H1 (cell line): ENCODE results near the gene POFUT2. TPM values are rescaled to one million over a fixed set of nuclear protein-coding genes. Genes with fewer than 3 reads are reported as not detected.
A peak's percentile ranks its signal among the peaks of the same experiment; 100 is the strongest.

Source experiments
- CTCF ChIA-PET: fragments of 300-600 bp; sonication (Branson Sonifier 250); formaldehyde crosslinking; loops from one replicate; lab custom pipeline; 2021; ENCODE audit not compliant: partially characterized antibody; lab: Charles Lee
- POLR2A ChIA-PET: fragments of 300-600 bp; sonication (Branson Sonifier 250); formaldehyde crosslinking; loops from one replicate; lab custom pipeline; 2021; ENCODE audit warnings: inconsistent platforms; ENCODE audit not compliant: partially characterized antibody; lab: Charles Lee
- DNase-seq, 2 experiments: peaks; one replicate each; pipeline versions ENCODE4 v3.0.0 to v3.0.0-alpha.2; 2010 to 2022; ENCODE audit warnings: low spot score in 2 of 2, low read depth in 1 of 2, mixed read lengths in 1 of 2
- FAIRE-seq: peaks from 2 replicates; lab custom pipeline; 2011; peaks lifted over from hg19 to GRCh38; lab: Jason Lieb, UNC
- H2AFZ ChIP-seq: 2 replicates; pipeline ENCODE4 v1.8.1; 2012; ENCODE audit warnings: low read length, inconsistent platforms
- H2AK5ac ChIP-seq: 2 replicates; pipeline ENCODE4 v1.6.1; 2013; ENCODE audit warnings: low read depth, low read length
- H2BK120ac ChIP-seq: replicated peaks from 2 replicates; pipeline ENCODE3; 2013; ENCODE audit warnings: low read depth, low read length, inconsistent platforms
- H2BK12ac ChIP-seq: 2 replicates; pipeline ENCODE4 v1.6.1; 2013; ENCODE audit warnings: low read depth, low read length
- H2BK15ac ChIP-seq: 2 replicates; pipeline ENCODE4 v1.6.1; 2013; ENCODE audit warnings: low read length
- H2BK20ac ChIP-seq: 2 replicates; pipeline ENCODE4 v1.6.1; 2013; ENCODE audit warnings: low read length
- H2BK5ac ChIP-seq: 2 replicates; pipeline ENCODE4 v1.6.1; 2013; ENCODE audit warnings: low read depth, low read length
- H3K14ac ChIP-seq: 2 replicates; pipeline ENCODE4 v1.6.1; 2013; ENCODE audit warnings: inconsistent platforms; ENCODE audit not compliant: insufficient read length
- H3K18ac ChIP-seq: 2 replicates; pipeline ENCODE4 v1.6.1; 2013; ENCODE audit warnings: low read length; ENCODE audit errors: extremely low read depth
- H3K23ac ChIP-seq: 2 replicates; pipeline ENCODE4 v1.6.1; 2013; ENCODE audit warnings: inconsistent platforms; ENCODE audit not compliant: insufficient read length
- H3K23me2 ChIP-seq: 2 replicates; pipeline ENCODE4 v1.6.1; 2013; ENCODE audit warnings: low read depth, low read length
- H3K27ac ChIP-seq: 2 replicates; pipeline ENCODE4 v1.6.1; 2011; ENCODE audit warnings: low read depth, low read length, inconsistent platforms
- H3K27me3 ChIP-seq, 4 experiments: replicated peaks in 1 of 4; 1 replicate in 1 of 4; 2 replicates in 3 of 4; pipeline versions ENCODE4 v1.6.1 to v1.8.1; 2011 to 2013; ENCODE audit warnings: low read length in 3 of 4, mild to moderate bottlenecking in 3 of 4, inconsistent platforms in 2 of 4, mixed read lengths in 2 of 4, moderate library complexity in 1 of 4; ENCODE audit not compliant: control insufficient read depth in 3 of 4, insufficient read depth in 3 of 4; ENCODE audit errors: extremely low read depth in 1 of 4
- H3K36me3 ChIP-seq, 4 experiments: 2 replicates each; pipeline versions ENCODE4 v1.6.1 to v1.8.1; 2011 to 2013; ENCODE audit warnings: mild to moderate bottlenecking in 4 of 4, low read length in 3 of 4, moderate library complexity in 2 of 4, control low read depth in 1 of 4, inconsistent platforms in 1 of 4; ENCODE audit not compliant: insufficient read depth in 4 of 4, control insufficient read depth in 2 of 4
- H3K4ac ChIP-seq: replicated peaks from 2 replicates; pipeline ENCODE3; 2013; ENCODE audit warnings: low read length, low read depth, mixed read lengths, inconsistent platforms; ENCODE audit not compliant: insufficient read length
- H3K4me1 ChIP-seq, 4 experiments: replicated peaks in 1 of 4; 1 replicate in 1 of 4; 2 replicates in 3 of 4; pipeline versions ENCODE4 v1.6.1 to v1.8.1; 2011 to 2013; ENCODE audit warnings: low read length in 3 of 4, inconsistent platforms in 2 of 4, mixed read lengths in 1 of 4; ENCODE audit not compliant: insufficient read depth in 4 of 4, control insufficient read depth in 3 of 4
- H3K4me2 ChIP-seq, 2 experiments: 2 replicates each; pipeline versions ENCODE4 v1.6.1 to v1.8.1; 2011 to 2013; ENCODE audit warnings: low read depth in 2 of 2, low read length in 2 of 2, control low read depth in 1 of 2, inconsistent platforms in 1 of 2, mild to moderate bottlenecking in 1 of 2; ENCODE audit not compliant: insufficient read depth in 1 of 2
- H3K4me3 ChIP-seq, 4 experiments: fragments of 200-600, 300-600 bp in 1 of 4; sonication (generic), shearing (Covaris generic), sonication (Bioruptor Twin) in 1 of 4; 2 replicates each; pipeline versions ENCODE4 v1.5.1 to v1.8.1; 2011 to 2016; ENCODE audit warnings: low read length in 4 of 4, low read depth in 3 of 4, control low read depth in 2 of 4, inconsistent platforms in 2 of 4, mild to moderate bottlenecking in 2 of 4, mixed read lengths in 1 of 4, moderate library complexity in 1 of 4; ENCODE audit not compliant: insufficient read depth in 2 of 4; ENCODE audit errors: extremely low read depth in 1 of 4
- H3K56ac ChIP-seq: replicated peaks from 2 replicates; pipeline ENCODE3; 2013; ENCODE audit warnings: low read depth, mild to moderate bottlenecking, mixed read lengths, low read length, inconsistent platforms; ENCODE audit not compliant: insufficient read length
- H3K79me1 ChIP-seq: 2 replicates; pipeline ENCODE4 v1.6.1; 2013; ENCODE audit warnings: low read depth, low read length, control low read depth
- H3K79me2 ChIP-seq, 2 experiments: 2 replicates each; pipeline versions ENCODE4 v1.6.1 to v1.8.1; 2012 to 2013; ENCODE audit warnings: low read length in 2 of 2, mild to moderate bottlenecking in 2 of 2, inconsistent platforms in 1 of 2; ENCODE audit not compliant: insufficient read depth in 2 of 2, control insufficient read depth in 1 of 2
- H3K9ac ChIP-seq, 4 experiments: replicated peaks in 1 of 4; 1 replicate in 1 of 4; 2 replicates in 3 of 4; pipeline versions ENCODE4 v1.6.1 to v1.8.1; 2011 to 2013; ENCODE audit warnings: low read depth in 3 of 4, low read length in 3 of 4, control low read depth in 2 of 4, mild to moderate bottlenecking in 2 of 4, moderate library complexity in 2 of 4, inconsistent platforms in 1 of 4; ENCODE audit errors: extremely low read depth in 1 of 4
- H3K9me3 ChIP-seq, 2 experiments: 2 replicates each; pipeline versions ENCODE4 v1.6.1 to v1.8.1; 2012 to 2013; ENCODE audit warnings: mild to moderate bottlenecking in 2 of 2, moderate library complexity in 2 of 2, control low read depth in 1 of 2, inconsistent platforms in 1 of 2, low read depth in 1 of 2, low read length in 1 of 2, mixed read lengths in 1 of 2; ENCODE audit not compliant: insufficient read depth in 2 of 2
- H4K20me1 ChIP-seq, 2 experiments: replicated peaks in 1 of 2; 2 replicates each; pipeline versions ENCODE3 to v1.8.1; 2011 to 2013; ENCODE audit warnings: inconsistent platforms in 2 of 2, low read length in 2 of 2, mild to moderate bottlenecking in 1 of 2; ENCODE audit not compliant: insufficient read depth in 2 of 2, control insufficient read depth in 1 of 2
- H4K5ac ChIP-seq: 2 replicates; pipeline ENCODE4 v1.6.1; 2013; ENCODE audit warnings: low read length, low read depth, mixed read lengths, inconsistent platforms; ENCODE audit not compliant: insufficient read length
- H4K8ac ChIP-seq: 2 replicates; pipeline ENCODE4 v1.8.0; 2013; ENCODE audit warnings: mild to moderate bottlenecking, moderate library complexity, low read length, inconsistent platforms; ENCODE audit not compliant: insufficient read depth; ENCODE audit errors: extremely low read depth
- H4K91ac ChIP-seq: replicated peaks from 2 replicates; pipeline ENCODE3; 2013; ENCODE audit warnings: low read length, mixed read lengths, inconsistent platforms; ENCODE audit not compliant: insufficient read length
- HDAC6 ChIP-seq: IDR thresholded peaks from one replicate; pipeline ENCODE4 v1.7.1; 2012; ENCODE audit warnings: low read depth, mild to moderate bottlenecking, inconsistent platforms, low read length, moderate library complexity
- RAD21 ChIP-seq, 2 experiments: IDR thresholded peaks in 1 of 2; conservative IDR thresholded peaks in 1 of 2; 2 replicates each; pipeline ENCODE4 v1.6.1; 2011; ENCODE audit warnings: low read depth in 2 of 2, low read length in 2 of 2, improper control_type of control experiment in 1 of 2, inconsistent platforms in 1 of 2, mild to moderate bottlenecking in 1 of 2, moderate library complexity in 1 of 2
- SIRT6 ChIP-seq: IDR thresholded peaks from one replicate; pipeline ENCODE4 v1.7.1; 2012; ENCODE audit warnings: low read length, inconsistent platforms
- whole genome bisulfite sequencing, 2 experiments: shearing (Covaris generic) in 1 of 2; methylation state at CpG; one replicate each; pipeline versions ENCODE4 v1.1.6 to v1.1.7; 2013 to 2015; ENCODE audit warnings: low lambda C conversion rate in 2 of 2, mixed read lengths in 2 of 2, inconsistent platforms in 1 of 2, low coverage in 1 of 2, missing lambda C conversion rate in 1 of 2; ENCODE audit not compliant: insufficient replicate concordance in 2 of 2, insufficient coverage in 1 of 2, insufficient read length in 1 of 2; ENCODE audit errors: extremely low coverage in 1 of 2, missing lambda C conversion rate in 1 of 2; 5-methylcytosine and 5-hydroxymethylcytosine counted together
- polyA plus RNA-seq, 7 experiments: library from polyadenylated mRNA; depleted of rRNA in 3 of 7; stranded (reverse) in 5 of 7; unstranded in 2 of 7; fragments of >200 nt in 5 of 7; fragments of 200-250 nt in 2 of 7; gene quantifications; 1 replicate in 5 of 7; 2 replicates in 1 of 7; 4 replicates in 1 of 7; pipeline versions ENCODE4 v1.2.1 to v1.2.3, GENCODE V29; 2011 to 2013; ENCODE audit warnings: missing spikeins in 2 of 7, mixed read lengths in 2 of 7
- total RNA-seq: library from RNA; stranded (reverse); fragmentation: NEBNext Ultra II Directional; extraction: Animal tissue kit (Norgen Biotek cat#: 25700); gene quantifications from 2 replicates; pipeline ENCODE4 v1.2.1, GENCODE V29; 2021

Gene POFUT2
- total and polyA plus RNA-seq, 2 of the 8 experiments (the other 6 are each of a cell fraction or from before 2014, with no cell fraction given) = 13.7 to 32.1 TPM

DNA sequence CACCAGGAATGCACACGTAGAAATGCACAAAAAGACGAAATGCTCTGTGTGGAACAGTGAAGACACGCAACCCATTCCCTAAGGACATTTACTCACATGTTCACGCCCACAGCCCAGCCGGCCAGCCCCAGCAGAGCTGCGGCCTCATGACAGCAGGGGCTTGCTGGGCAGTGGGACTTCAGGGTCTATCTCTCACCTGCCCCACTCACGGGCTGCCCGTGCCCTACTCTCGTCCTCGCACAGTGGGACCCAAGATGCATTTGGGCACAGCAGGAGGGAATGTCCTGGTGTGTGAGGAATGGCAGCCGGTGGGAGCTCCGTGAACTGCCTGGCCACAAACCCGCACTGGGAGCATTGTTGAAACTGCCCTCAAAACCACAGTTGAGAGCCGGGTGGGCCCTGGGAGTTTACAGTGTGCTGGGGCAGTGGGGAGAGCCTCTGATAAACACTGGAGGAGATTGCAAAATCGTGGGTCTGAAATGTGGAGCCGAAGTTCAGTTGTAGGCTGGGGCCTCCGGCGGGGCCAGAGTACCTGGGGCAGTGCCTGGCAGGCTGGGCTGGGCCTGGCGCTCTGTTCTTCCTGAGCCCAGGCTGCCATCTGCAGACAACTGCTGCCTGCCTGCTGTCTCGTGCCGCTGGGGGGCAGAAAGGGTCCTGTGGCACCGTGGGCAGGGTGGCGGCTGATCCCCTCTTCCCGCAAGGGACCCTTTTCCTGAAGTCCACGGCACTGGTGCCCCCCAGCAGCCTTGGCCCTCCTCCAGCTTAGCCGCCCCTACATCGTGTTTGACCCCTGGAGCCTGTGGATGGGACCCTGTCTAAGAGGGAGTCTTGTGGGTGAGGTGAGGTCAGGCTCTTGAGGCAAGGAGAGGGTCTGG, 20.7 kb upstream of the POFUT2 start:
- H3K79me2 ChIP-seq = no peaks in the 10 kb centered on the region
- no peaks in the 10 kb centered on the region for H3K36me3 ChIP-seq
- H2BK12ac ChIP-seq = peak overlapping the region; percentile 39; the same call in 1 of the 2 replicates
- H3K27me3 ChIP-seq = peaks cover 0 to 3% (median 0%) of the 10 kb centered on the region in 4 experiments; a peak in 3 of 7 replicates
- H3K9ac ChIP-seq = no peak overlapping the region
- 0 out of 4 replicates have a peak, but pooled peaks cover 0 to 3% of the 10 kb centered on the region in 2 experiments for H3K9me3 ChIP-seq
- no peak overlapping the region for H3K18ac ChIP-seq
- FAIRE-seq = no peak
- no peak overlapping the region for H3K4me3 ChIP-seq
- peaks cover 0 to 3% of the 10 kb centered on the region in 2 experiments for H4K20me1 ChIP-seq
- H3K27ac ChIP-seq = no peak overlapping the region
- WGBS, 2 experiments = 82% methylated on average over 24 of the region's 27 CpGs; no CpG with 5 or more reads in 1 of the 2 experiments
- ChIA-PET POLR2A (interaction anchor here (0.6 to 1.2 kb wide), 5 partner anchors 9 to 1345 kb away, joined by 3 to 4 read pairs (median 3); no protein-coding TSS in a partner anchor), CTCF (interaction anchor here (0.6 to 2.9 kb wide), 31 partner anchors 9 to 210 kb away, joined by 3 to 27 read pairs (median 4); no protein-coding TSS in a partner anchor)
- no peak overlapping the region for H2BK20ac ChIP-seq
- H3K79me1 ChIP-seq = no peaks in the 10 kb centered on the region
- H3K23ac ChIP-seq = no peak overlapping the region
- H2BK15ac ChIP-seq = 0 out of 2 replicates have a peak overlapping the region, but pooled peaks have one; percentile 10
- no peak overlapping the region for H2BK120ac ChIP-seq
- no peak overlapping the region for H4K5ac ChIP-seq
- no peak overlapping the region for H2BK5ac ChIP-seq
- DNase-seq = no peak
- H4K91ac ChIP-seq = no peak overlapping the region
- H4K8ac ChIP-seq = no peak overlapping the region
- no peak overlapping the region for H3K4ac ChIP-seq
- H3K4me2 ChIP-seq = no peak overlapping the region
- H3K14ac ChIP-seq = no peak overlapping the region
- peaks cover 5% of the 10 kb centered on the region for H3K23me2 ChIP-seq
- H2AK5ac ChIP-seq = no peak overlapping the region
- H2AFZ ChIP-seq = no peak overlapping the region
- no peak overlapping the region for H3K56ac ChIP-seq
- H3K4me1 ChIP-seq = peaks cover 0 to 3% (median 1%) of the 10 kb centered on the region in 4 experiments; a peak in 4 of 7 replicates
- TF ChIP-seq SIRT6 (no peak), RAD21 (IDR thresholded peaks at IDR 0.05 in 1 of 2, conservative IDR thresholded peaks at IDR 0.05 in 1 of 2; ENCODE audit: low read depth in 2 of 2, low read length in 2 of 2) (no peak), HDAC6 (no peak)
